LHCN-M2 (cell line): Measurements from ENCODE around the gene GALNTL6. TPM values are rescaled to one million over a fixed set of nuclear protein-coding genes. Genes with fewer than 3 reads are reported as not detected.

ENCODE experiments used
- DNase-seq: peaks from one replicate; pipeline ENCODE4 v3.0.0-alpha.2; 2012; ENCODE audit warnings: low read depth
- total RNA-seq: library from RNA; depleted of rRNA; stranded (reverse); fragments of >200 nt; gene quantifications from 2 replicates; pipeline ENCODE4 v1.2.3, GENCODE V29; 2014

The GALNTL6 gene
- total RNA-seq, 1 experiment from 2014 or later: 0.06 TPM

DNA sequence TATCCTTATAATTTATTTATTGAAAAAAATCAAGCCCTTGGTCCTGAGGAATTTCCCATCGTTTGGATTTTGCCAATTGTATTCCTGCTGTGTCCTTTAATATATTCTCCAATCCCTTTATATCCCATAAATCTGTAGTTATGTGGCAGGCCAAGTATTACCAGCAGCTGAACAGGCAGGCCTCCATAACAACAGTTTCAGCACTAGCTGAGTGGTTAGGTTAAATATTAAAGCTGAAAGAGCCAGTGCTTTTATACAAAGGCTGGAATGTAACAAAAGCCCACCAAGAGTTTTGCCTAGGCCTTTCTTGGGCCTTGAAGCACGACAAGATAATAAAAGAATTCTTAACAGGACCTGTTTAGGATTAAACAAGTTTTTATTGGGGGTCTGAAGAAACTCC is 988.8 kb downstream of the GALNTL6 start:
- DNase-seq: no peak

DNA sequence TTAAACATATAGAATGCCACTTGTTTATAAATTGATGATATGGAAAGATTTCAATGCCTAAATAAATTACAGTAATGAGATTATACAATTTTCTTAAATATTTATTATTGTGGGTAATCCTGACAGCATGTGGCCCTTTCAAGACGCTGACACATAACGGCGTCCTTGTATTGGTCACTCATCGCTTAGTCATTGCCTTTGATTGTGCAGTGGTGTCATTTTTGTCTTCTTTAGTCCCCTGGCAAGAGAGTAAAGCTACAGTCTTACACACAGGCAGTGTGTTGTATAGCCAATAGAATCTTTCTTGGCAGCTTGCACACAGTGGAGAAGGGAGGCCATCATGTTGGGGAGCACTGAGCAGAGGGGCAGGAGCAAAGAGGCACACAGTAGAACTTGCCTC is 993.6 kb downstream of the GALNTL6 start:
- no peak for DNase-seq

GRCh38 chr4:172808196-172808595 is 995.0 kb downstream of the GALNTL6 start:
- DNase-seq: no peak

DNA sequence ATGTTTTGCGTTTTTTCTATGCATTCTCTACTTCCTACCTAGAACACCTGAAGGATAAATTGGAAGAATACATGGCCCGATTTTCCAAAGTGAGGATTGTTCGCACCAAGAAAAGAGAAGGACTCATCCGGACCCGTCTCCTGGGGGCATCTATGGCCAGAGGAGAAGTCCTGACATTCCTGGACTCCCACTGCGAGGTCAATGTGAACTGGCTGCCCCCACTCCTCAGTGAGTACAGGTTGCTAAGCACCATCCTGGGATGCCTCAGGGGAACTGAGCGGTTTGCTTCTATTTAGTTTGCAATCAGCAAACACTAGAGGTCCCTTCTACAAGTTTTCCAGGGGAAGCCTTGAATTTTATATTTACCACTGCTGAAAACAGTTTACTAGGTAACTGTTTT is 996.1 kb downstream of the GALNTL6 start:
- DNase-seq: no peak

- peak; percentile 26 for DNase-seq
These were observed 1000.2 kb downstream of the GALNTL6 start for GRCh38 chr4:172813359-172813923.

GRCh38 chr4:172815499-172816164 is 1002.4 kb downstream of the GALNTL6 start:
- DNase-seq: no peak

DNA sequence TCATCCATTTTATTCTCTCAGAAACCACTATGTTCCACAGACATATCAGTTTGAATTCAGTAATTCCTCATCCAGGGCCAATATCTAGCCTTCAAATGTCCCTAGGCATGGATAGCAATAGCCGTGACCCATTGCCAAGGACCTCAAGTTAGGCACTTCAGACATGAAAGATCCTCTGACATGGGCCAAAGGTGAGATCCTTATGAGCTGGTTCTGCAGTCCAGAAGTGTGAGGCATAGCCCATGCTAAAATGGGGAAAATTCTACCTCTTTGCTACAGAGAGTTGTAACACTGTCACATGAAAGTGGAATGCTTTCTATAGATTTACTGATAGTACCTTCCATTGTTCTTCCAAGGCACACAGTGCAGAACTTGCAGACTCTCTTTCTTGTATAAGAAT is 1005.7 kb downstream of the GALNTL6 start:
- DNase-seq: no peak

GRCh38 chr4:172819353-172819752 is 1006.1 kb downstream of the GALNTL6 start:
- DNase-seq: peak; percentile 41

DNA sequence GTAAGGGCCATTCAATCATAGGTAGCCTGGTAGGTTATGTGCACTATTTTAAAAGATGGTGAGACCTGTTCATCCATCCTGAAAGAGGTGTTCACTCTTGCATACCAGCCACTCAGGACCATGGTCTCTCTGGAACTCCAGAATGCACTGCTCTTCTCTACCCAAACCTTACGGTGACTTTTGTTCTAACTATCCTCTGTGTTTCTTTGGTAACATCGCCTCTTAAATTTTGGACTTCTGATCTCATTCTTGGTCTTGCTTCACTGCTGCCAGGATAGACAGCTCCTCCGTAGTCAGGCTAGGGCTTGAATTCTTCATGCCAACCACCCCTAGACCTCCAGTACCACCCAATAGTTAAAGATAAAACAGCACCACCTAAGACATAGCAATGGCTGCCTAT is 1009.1 kb downstream of the GALNTL6 start:
- no peak for DNase-seq

GRCh38 chr4:172826346-172826745 is 1013.1 kb downstream of the GALNTL6 start:
- DNase-seq: no peak

GRCh38 chr4:172826861-172827260 is 1013.7 kb downstream of the GALNTL6 start:
- DNase-seq: peak; percentile 24

- DNase-seq: peak; percentile 29
These were observed 1017.1 kb downstream of the GALNTL6 start for GRCh38 chr4:172830295-172830764.

DNA sequence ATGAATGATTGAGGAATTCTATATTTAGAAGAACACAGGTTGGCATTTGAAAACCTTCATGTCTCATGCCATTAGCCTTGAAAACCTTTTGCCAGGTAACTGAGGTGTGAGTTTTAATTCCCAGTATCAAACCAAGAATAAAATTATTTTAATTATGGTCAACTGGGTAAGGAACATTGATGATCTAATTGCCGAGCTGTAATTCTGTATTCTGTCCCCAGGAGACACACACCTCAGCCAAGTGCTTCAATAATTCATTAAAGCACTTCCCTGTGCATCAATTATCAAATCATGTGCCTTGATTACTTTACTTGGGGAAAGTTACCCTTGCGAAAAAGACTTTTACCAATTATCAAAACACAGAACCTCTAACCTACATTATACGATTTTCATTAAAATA is 1023.5 kb downstream of the GALNTL6 start:
- no peak for DNase-seq

GRCh38 chr4:172838111-172838510 is 1024.9 kb downstream of the GALNTL6 start:
- DNase-seq: no peak

GRCh38 chr4:172838943-172839342 is 1025.7 kb downstream of the GALNTL6 start:
- DNase-seq: no peak

DNA sequence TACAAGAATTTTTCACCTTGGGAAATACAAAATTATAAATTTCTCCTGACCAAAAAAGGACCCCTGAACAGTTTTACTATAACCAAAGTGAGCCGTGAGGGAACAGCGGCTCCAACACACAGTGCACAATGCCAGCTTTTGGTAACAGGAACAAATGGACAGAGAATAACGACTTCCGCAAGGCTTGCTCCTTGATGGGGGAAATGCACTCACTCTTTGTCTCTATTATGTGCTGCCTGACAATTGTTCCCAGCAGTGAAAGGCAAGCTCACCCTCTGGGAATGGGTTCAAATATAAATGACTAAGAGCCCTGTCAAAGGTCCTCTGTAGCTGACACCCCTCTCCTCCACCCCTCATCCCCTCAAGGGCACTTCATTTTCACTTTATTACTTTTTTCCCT is 1029.6 kb downstream of the GALNTL6 start:
- no peak for DNase-seq

GRCh38 chr4:172843192-172843591 is 1030.0 kb downstream of the GALNTL6 start:
- no peak for DNase-seq

DNA sequence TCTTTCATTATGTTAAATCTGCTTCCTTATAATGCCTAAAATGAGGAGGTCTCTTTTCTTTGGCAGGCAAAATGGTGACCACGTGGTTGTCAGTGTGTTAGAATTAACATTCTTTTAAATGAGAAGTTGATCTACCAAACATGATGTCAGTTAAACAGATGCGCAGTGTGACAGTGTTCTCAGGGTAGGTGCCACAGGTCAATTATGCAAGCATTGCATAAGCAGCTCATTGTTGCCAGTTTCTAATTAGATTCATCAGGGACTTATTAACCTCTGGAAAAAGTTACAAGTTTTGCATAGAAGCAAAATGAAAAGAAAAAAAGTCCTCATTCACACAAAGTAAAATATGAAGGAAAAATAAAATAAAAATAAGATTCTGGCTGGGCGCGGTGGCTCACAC is 1031.4 kb downstream of the GALNTL6 start:
- DNase-seq: no peak

DNA sequence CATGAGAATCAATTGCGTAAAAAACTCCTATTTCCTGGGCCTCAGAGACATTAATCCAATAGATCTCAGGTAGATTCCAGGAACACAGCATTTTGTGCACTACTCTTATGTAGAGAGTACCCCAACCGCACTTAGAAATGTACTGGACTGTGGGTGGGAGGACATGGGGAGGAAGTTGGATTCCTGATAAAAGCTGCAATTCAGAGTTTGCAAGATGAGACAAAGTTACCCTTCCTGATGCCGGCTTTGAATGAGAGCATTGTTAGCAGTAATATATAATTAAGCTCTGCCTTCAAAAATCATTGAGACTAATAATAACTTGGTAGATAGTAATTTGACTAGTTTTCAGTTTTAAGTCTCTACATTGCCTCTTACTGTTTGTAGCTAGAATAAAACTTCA is 1032.1 kb downstream of the GALNTL6 start:
- no peak for DNase-seq

DNA sequence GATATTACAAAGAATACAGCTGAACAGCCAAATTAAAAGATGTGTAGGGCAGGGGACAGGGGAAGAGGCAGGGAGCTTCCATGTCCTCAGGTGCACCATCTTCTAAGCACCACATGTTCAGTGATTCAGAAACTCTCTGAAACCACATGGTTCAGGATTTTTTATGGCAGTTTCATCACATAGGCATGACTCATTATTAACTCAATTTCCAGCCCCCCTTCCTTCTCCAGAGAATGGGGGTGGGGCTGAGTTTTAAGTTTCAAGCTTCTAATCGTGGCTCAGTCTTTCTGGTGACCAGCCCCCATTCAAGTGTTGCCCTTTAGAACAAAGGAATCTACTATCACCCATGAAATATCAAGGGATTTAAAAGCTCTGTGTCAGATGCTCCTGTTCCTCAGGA is 1037.6 kb downstream of the GALNTL6 start:
- peak; percentile 95 for DNase-seq

GRCh38 chr4:172851534-172851933 is 1038.3 kb downstream of the GALNTL6 start:
- DNase-seq: peak; percentile 33

GRCh38 chr4:172857026-172857425 is 1043.8 kb downstream of the GALNTL6 start:
- DNase-seq: no peak

GRCh38 chr4:172858731-172859230 is 1045.6 kb downstream of the GALNTL6 start:
- peak; percentile 51 for DNase-seq
